Activated CD4-positive, alpha-beta T cell treated with anti-CD3 and anti-CD28 coated beads, Interleukin-2, amount 10 ng/mL, durations not matched to agents 7 days and 5 days (primary cell): ENCODE measurements around the gene PPP1R1B. TPM values are rescaled to one million over a fixed set of nuclear protein-coding genes. Genes with fewer than 3 reads are reported as not detected.

Source experiments
- CTCF ChIA-PET: fragments of 350-600 bp; sonication (Branson Sonifier 250); formaldehyde crosslinking; loops from one replicate; lab custom pipeline; 2021; ENCODE audit warnings: antibody characterized with exemption; lab: Charles Lee
- POLR2A ChIA-PET: fragments of 350-600 bp; sonication (Branson Sonifier 250); formaldehyde crosslinking; loops from one replicate; lab custom pipeline; 2021; ENCODE audit warnings: antibody characterized with exemption; lab: Charles Lee
- DNase-seq: peaks from one replicate; pipeline ENCODE4 v3.0.0-alpha.2; 2020
- H3K27ac Mint-ChIP-seq: one replicate; pipeline ENCODE4 v1.8.0; 2021; ENCODE audit warnings: mild to moderate bottlenecking, moderate library complexity, mixed read lengths
- H3K27me3 Mint-ChIP-seq: one replicate; pipeline ENCODE4 v1.8.0; 2021; ENCODE audit warnings: mixed read lengths
- H3K36me3 Mint-ChIP-seq: one replicate; pipeline ENCODE4 v1.8.0; 2021; ENCODE audit warnings: low read depth, mixed read lengths
- H3K4me1 Mint-ChIP-seq: one replicate; pipeline ENCODE4 v1.8.0; 2021; ENCODE audit warnings: mixed read lengths
- H3K4me3 Mint-ChIP-seq: one replicate; pipeline ENCODE4 v1.8.0; 2021; ENCODE audit warnings: mild to moderate bottlenecking, moderate library complexity, mixed read lengths
- H3K9me3 Mint-ChIP-seq: one replicate; pipeline ENCODE4 v1.8.0; 2021; ENCODE audit warnings: mixed read lengths
- total RNA-seq, 2 experiments: library from RNA; stranded (reverse); gene quantifications; one replicate each; pipeline ENCODE4 v1.2.3, GENCODE V29; 2021

Gene PPP1R1B
- total RNA-seq, 2 experiments from 2014 or later: not detected

- H3K27me3 Mint-ChIP-seq: peaks cover 78% of the 10 kb centered on the region
- H3K36me3 Mint-ChIP-seq: no peaks in the 10 kb centered on the region
- H3K27ac Mint-ChIP-seq: no peak overlapping the region
- peaks cover 15% of the 10 kb centered on the region for H3K4me1 Mint-ChIP-seq
- H3K4me3 Mint-ChIP-seq: no peak overlapping the region
- no peak for DNase-seq
- no peaks in the 10 kb centered on the region for H3K9me3 Mint-ChIP-seq
- CTCF ChIA-PET: no interaction called here
- POLR2A ChIA-PET: no interaction called here
Observed at GRCh38 chr17:39595928-39596510, 30.7 kb upstream of the PPP1R1B start.

DNA sequence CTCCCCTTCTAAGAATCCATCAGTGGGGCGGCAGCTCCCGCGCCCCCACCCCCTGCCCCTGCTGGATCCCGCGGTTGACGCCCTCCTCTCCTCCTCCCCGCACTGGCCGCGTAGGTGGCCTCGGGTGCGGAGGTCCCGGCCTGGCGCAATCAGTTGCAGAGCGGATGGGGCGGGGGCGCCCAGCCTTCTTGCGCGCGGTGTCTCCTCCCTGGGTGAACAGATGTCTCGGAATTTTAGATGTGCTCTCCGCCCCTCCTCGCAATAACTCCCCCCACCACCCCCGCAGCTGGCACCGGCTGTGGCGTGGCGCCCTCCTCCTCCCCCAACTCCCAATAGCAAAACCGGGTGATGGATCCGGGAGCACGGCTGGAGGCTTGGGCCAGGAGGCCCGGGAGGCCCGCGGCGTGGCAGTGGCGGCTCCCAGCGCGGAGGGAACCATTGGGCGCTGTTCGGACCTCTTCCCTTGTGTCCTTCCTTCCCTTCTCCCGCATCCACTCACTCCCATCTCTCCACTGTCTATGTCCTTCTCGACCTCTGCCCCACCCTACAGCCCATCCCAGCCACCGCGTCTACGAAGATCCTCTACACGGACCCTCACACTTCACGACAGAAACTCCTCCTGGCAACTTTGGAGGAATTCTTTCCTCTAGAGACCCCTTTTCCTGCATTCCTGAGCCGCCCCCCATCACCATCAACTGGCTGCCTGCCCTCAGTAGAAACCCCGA lies 30.0 kb upstream of the PPP1R1B start:
- Mint-ChIP-seq H3K36me3 (no peaks in the 10 kb centered on the region), H3K4me1 (peaks cover 15% of the 10 kb centered on the region), H3K27me3 (peaks cover 80% of the 10 kb centered on the region), H3K9me3 (no peaks in the 10 kb centered on the region), H3K4me3 (no peak overlapping the region), H3K27ac (no peak overlapping the region)
- CTCF ChIA-PET: interaction anchor here (1.2 kb wide), 1 partner anchor 25 kb away, joined by 4 read pairs; no protein-coding TSS in a partner anchor
- DNase-seq: no peak
- POLR2A ChIA-PET: no interaction called here

- Mint-ChIP-seq H3K27ac (peak overlapping the region; percentile 44), H3K4me1 (peaks cover 15% of the 10 kb centered on the region), H3K27me3 (peaks cover 84% of the 10 kb centered on the region), H3K4me3 (no peak overlapping the region), H3K36me3 (no peaks in the 10 kb centered on the region), H3K9me3 (no peaks in the 10 kb centered on the region)
- no peak for DNase-seq
- ChIA-PET POLR2A (no interaction called here), CTCF (interaction anchor here (0.5 to 1.2 kb wide), 2 partner anchors 24 to 161 kb away, joined by 3 to 4 read pairs; no protein-coding TSS in a partner anchor)
Observed at GRCh38 chr17:39597372-39598046, 29.2 kb upstream of the PPP1R1B start.

- POLR2A ChIA-PET: no interaction called here
- H3K27me3 Mint-ChIP-seq: peaks cover 87% of the 10 kb centered on the region
Observed at GRCh38 chr17:39598047-39598481, 28.7 kb upstream of the PPP1R1B start.

DNA sequence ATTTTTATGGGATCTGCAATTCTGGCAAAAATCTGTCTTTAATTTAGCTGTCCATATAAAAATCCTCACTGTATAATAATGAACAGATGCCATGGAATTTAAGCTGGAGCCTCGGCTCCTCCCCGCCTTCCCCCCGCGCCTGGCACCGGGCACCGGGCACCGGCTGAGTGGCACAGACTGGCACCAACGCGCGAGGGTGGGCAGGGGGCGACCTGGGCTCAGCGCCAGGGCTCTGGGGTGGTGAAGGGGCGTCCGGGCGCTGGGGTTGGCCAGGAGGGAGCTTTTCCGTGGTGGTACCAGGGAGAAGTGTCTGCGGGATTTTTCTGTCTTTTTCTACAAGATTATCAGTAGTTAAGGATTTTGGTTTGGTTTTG lies 28.1 kb upstream of the PPP1R1B start:
- Mint-ChIP-seq H3K36me3 (no peaks in the 10 kb centered on the region), H3K4me1 (peaks cover 17% of the 10 kb centered on the region), H3K4me3 (no peak overlapping the region), H3K27ac (no peak overlapping the region), H3K9me3 (no peaks in the 10 kb centered on the region), H3K27me3 (peaks cover 87% of the 10 kb centered on the region)
- ChIA-PET CTCF (interaction anchor here (3.8 kb wide), 1 partner anchor 23 kb away, joined by 16 read pairs; no protein-coding TSS in a partner anchor), POLR2A (no interaction called here)
- no peak for DNase-seq

More at GRCh38 chr17:39598047-39598481, 28.7 kb upstream of the PPP1R1B start:
- CTCF ChIA-PET: interaction anchor here (0.5 to 1.2 kb wide), 2 partner anchors 24 to 162 kb away, joined by 3 to 4 read pairs; no protein-coding TSS in a partner anchor
- no peak overlapping the region for H3K27ac Mint-ChIP-seq
- no peaks in the 10 kb centered on the region for H3K36me3 Mint-ChIP-seq
- H3K4me1 Mint-ChIP-seq: peaks cover 15% of the 10 kb centered on the region
- H3K4me3 Mint-ChIP-seq: no peak overlapping the region
- no peaks in the 10 kb centered on the region for H3K9me3 Mint-ChIP-seq
- no peak for DNase-seq

DNA sequence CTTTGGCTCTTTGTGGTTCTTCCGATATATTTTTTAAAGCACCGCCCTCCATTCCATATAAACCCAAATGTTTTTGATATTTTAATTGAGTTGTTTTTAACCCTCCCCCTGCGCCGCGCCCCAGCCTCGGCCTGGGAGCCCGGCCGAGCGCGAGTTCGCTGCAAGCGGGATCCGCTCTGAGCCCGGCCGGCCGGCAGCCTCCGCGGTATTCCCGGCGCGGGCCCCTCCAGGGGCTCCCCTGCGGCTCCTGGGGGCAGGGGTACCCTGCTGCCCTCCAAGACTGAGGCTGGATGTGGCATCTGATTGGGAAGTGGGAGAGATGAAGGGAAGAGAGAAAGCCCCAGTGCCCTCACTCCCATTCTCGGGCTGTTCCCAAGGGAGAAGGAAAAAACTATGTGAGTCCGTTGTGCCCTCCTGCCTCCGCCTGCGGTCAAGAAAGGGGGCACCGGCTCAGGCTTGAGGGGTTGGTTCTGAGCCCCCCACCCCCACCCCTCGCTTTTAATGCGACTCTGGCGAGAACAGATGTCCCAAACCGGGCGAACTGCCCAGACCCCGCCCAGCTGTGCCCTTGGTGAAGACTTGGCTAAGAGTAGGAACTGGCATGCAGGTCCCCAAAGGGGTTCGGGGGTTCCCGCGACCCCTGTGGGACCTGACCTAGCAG lies 27.6 kb upstream of the PPP1R1B start:
- Mint-ChIP-seq H3K9me3 (no peaks in the 10 kb centered on the region), H3K27ac (no peak overlapping the region), H3K36me3 (no peaks in the 10 kb centered on the region), H3K4me1 (peaks cover 19% of the 10 kb centered on the region), H3K27me3 (peaks cover 88% of the 10 kb centered on the region), H3K4me3 (no peak overlapping the region)
- ChIA-PET CTCF (interaction anchor here (1.3 to 3.8 kb wide), 2 partner anchors 22 to 24 kb away, joined by 4 to 16 read pairs; no protein-coding TSS in a partner anchor), POLR2A (no interaction called here)
- no peak for DNase-seq

- ChIA-PET POLR2A (no interaction called here), CTCF (interaction anchor here (1.1 to 3.8 kb wide), 3 partner anchors 22 to 24 kb away, joined by 3 to 16 read pairs (median 4); no protein-coding TSS in a partner anchor)
- H3K9me3 Mint-ChIP-seq: no peaks in the 10 kb centered on the region
- H3K27me3 Mint-ChIP-seq: peaks cover 86% of the 10 kb centered on the region
- peaks cover 19% of the 10 kb centered on the region for H3K4me1 Mint-ChIP-seq
- no peak for DNase-seq
- no peak overlapping the region for H3K27ac Mint-ChIP-seq
- H3K36me3 Mint-ChIP-seq: no peaks in the 10 kb centered on the region
- no peak overlapping the region for H3K4me3 Mint-ChIP-seq
Observed at GRCh38 chr17:39599665-39600231, 27.0 kb upstream of the PPP1R1B start.

GRCh38 chr17:39600288-39600996 lies 26.3 kb upstream of the PPP1R1B start:
- H3K27ac Mint-ChIP-seq: no peak overlapping the region
- DNase-seq: no peak
- H3K4me3 Mint-ChIP-seq: no peak overlapping the region
- ChIA-PET POLR2A (no interaction called here), CTCF (interaction anchor here (1.1 to 3.8 kb wide), 4 partner anchors 14 to 24 kb away, joined by 3 to 16 read pairs (median 4); no protein-coding TSS in a partner anchor)
- H3K27me3 Mint-ChIP-seq: peaks cover 84% of the 10 kb centered on the region
- H3K4me1 Mint-ChIP-seq: peaks cover 20% of the 10 kb centered on the region
- no peaks in the 10 kb centered on the region for H3K36me3 Mint-ChIP-seq
- no peaks in the 10 kb centered on the region for H3K9me3 Mint-ChIP-seq

GRCh38 chr17:39600997-39601597 lies 25.7 kb upstream of the PPP1R1B start:
- H3K4me3 Mint-ChIP-seq: no peak overlapping the region
- no peaks in the 10 kb centered on the region for H3K9me3 Mint-ChIP-seq
- H3K27ac Mint-ChIP-seq: no peak overlapping the region
- no peak for DNase-seq
- CTCF ChIA-PET: interaction anchor here (0.6 to 3.8 kb wide), 5 partner anchors 13 to 25 kb away, joined by 3 to 16 read pairs (median 3); no protein-coding TSS in a partner anchor
- H3K36me3 Mint-ChIP-seq: no peaks in the 10 kb centered on the region
- POLR2A ChIA-PET: no interaction called here
- peaks cover 82% of the 10 kb centered on the region for H3K27me3 Mint-ChIP-seq
- H3K4me1 Mint-ChIP-seq: peaks cover 22% of the 10 kb centered on the region

DNA sequence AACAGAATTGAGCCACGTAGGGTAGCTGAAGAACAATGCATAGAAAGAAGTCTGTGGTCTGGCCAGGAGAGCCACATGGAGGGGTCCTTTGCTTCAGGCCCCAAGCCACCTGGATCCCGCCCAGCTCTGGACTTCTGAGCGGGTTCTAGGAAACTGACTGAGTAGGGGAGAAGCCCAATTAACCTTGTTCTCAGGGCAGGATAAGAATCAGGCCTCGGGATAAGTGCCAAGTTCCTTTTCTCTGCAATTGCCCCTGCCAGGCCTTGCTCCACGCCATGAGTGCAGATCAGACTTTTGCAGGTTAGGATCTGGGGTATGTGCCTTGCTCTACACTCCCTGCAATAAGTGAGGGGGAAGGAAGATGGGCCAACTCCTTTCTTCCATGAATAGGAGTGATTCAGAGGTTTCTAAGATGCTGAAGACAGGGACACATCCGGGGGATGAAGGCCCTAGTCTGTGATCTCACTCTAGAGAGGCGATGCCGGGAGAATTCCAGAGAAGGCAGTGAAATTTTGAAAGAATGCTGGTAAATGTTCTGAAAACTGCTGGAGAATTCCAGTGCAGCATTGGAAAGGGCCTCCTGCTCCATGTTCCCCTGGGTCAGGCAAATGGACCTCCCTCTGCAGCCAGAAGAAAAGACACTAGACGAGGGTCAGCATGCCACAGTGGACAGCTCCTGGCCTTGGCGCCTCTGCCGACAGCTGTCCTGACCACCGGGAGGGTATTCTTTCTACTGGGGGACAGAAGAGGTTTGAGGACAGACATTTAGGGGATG lies 24.8 kb upstream of the PPP1R1B start:
- H3K4me3 Mint-ChIP-seq: no peak overlapping the region
- DNase-seq: no peak

More for the DNA sequence above, 24.8 kb upstream of the PPP1R1B start:
- H3K27me3 Mint-ChIP-seq: peaks cover 79% of the 10 kb centered on the region
- H3K4me1 Mint-ChIP-seq: peaks cover 22% of the 10 kb centered on the region
- H3K9me3 Mint-ChIP-seq: no peaks in the 10 kb centered on the region
- POLR2A ChIA-PET: no interaction called here
- H3K36me3 Mint-ChIP-seq: no peaks in the 10 kb centered on the region
- CTCF ChIA-PET: interaction anchor here (0.6 to 3.8 kb wide), 4 partner anchors 13 to 25 kb away, joined by 3 to 16 read pairs (median 3); no protein-coding TSS in a partner anchor
- no peak overlapping the region for H3K27ac Mint-ChIP-seq
